ENCODE data around the gene ZNF311.

DNA sequence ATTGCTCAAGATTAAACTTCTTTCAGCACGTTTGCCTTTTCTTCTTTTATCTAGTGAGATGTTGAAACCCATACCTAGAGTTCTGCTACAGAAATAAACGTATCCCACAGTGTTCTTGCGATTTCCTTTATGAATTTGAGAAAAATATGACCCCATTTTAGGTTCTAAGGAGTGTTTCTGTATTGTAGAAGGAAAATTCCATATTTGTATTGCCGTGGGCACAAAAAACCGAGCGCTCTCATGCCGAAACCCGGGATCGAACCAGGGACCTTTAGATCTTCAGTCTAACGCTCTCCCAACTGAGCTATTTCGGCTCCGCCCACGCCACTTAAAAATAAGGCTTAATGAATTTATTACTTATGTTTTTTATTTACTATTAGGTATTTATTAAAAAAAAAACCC, 23.7 kb downstream of the ZNF311 start:
- TF ChIP-seq EZH2 (IDR thresholded peaks at IDR 0.05) (no peak), POLR2AphosphoS5 (IDR thresholded peaks at IDR 0.05; ENCODE audit: borderline replicate concordance, low read depth, low read length) (no peak)

Measured in SK-N-MC (cell line).